ENCODE data around the gene CARHSP1.

The CARHSP1 gene

DNA sequence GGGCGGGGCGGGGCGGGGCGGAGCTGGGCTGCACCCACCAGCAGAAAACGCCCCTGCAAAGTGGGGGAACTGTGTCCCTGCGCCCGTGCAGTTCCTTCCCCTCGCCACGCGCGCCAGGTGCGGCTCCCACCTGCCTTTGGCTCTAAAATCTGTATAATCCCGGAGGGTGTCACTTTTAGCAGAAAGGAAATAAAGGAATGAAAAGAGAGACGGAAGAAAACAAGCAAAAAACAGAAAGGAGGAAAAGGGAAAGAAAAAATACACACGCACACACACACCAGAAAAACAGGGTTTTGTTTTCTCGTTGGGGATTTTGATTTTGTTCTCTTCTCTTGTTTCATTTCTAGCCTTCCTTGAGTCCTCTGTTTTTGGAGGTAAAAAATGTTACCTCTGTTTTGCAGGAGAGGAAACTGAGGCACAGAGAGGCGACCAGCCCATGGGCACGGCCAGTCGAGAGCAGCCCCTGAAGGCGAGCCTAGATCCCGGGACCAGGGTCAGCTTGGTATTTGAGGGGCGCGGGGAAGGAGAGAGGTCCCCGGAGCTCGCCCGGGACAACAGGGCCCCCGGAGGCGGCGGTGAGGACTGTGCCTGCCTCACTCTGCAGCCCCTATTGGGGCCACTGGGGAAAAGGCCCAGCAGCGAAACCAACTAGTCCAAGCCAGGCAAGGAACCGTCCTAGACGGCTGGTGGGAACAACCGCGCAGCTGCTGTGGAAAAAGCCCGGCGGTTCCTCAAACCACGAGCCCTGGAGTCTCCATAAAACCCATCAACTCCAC lies 594 bp upstream of the CARHSP1 start:
- Histone ChIP-seq H3K4me3 (peak overlapping the region; percentile 99), H3K9me3 (ENCODE audit: low read depth, low read length) (no peaks in the 10 kb centered on the region), H3K27ac (peak overlapping the region; percentile 91), H3K36me3 (ENCODE audit: insufficient read depth, low read length) (peaks cover 26% of the 10 kb centered on the region), H3K9ac (ENCODE audit: insufficient read length) (peak overlapping the region; percentile 76)
- TF ChIP-seq POLR2AphosphoS5 (IDR thresholded peaks at IDR 0.05; ENCODE audit: borderline replicate concordance, low read depth, low read length) = peak; percentile 67; the same call in 1 of the 2 replicates
- no peak for TF ChIP-seq EZH2 (IDR thresholded peaks at IDR 0.05)
- no peak for DNase-seq (ENCODE audit: low read depth, low spot score)

DNA sequence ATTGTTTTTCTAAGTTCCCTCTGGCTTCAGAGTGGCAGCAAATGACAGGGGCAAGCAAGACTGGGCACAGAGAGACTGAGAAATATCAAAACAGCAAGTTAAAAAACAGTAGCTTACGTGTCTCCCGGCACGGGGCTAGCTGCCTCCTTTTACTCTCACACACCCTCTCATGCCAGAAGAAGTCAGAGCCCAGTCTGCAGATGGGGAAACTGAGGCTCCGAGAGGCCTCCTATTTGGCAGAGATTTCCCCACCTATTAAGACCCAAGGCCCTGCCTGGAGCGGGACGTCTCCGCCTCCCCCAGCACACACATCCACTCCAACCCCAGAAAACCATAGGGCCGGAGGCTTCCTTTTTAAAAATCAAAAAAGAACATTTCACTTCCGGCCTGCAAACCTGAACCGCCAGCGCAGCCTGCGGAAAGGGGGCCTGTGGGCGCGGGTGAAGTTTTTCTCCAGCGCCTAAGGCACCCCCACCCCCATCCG lies 832 bp downstream of the CARHSP1 start:
- H3K9ac ChIP-seq (ENCODE audit: insufficient read length) = peak overlapping the region; percentile 96
- H3K9me3 ChIP-seq (ENCODE audit: low read depth, low read length) = no peaks in the 10 kb centered on the region
- TF ChIP-seq EZH2 (IDR thresholded peaks at IDR 0.05) (no peak), POLR2AphosphoS5 (IDR thresholded peaks at IDR 0.05; ENCODE audit: borderline replicate concordance, low read depth, low read length) (no peak), FOXP2 (optimal IDR thresholded peaks at IDR 0.05; ENCODE audit: control extremely low read depth, extremely low read length, insufficient read depth) (no peak)
- DNase-seq (ENCODE audit: low read depth, low spot score) = no peak
- H3K36me3 ChIP-seq (ENCODE audit: insufficient read depth, low read length) = peaks cover 39% of the 10 kb centered on the region
- H3K27ac ChIP-seq = peak overlapping the region; percentile 97
- H3K4me3 ChIP-seq = peak overlapping the region; percentile 99

DNA sequence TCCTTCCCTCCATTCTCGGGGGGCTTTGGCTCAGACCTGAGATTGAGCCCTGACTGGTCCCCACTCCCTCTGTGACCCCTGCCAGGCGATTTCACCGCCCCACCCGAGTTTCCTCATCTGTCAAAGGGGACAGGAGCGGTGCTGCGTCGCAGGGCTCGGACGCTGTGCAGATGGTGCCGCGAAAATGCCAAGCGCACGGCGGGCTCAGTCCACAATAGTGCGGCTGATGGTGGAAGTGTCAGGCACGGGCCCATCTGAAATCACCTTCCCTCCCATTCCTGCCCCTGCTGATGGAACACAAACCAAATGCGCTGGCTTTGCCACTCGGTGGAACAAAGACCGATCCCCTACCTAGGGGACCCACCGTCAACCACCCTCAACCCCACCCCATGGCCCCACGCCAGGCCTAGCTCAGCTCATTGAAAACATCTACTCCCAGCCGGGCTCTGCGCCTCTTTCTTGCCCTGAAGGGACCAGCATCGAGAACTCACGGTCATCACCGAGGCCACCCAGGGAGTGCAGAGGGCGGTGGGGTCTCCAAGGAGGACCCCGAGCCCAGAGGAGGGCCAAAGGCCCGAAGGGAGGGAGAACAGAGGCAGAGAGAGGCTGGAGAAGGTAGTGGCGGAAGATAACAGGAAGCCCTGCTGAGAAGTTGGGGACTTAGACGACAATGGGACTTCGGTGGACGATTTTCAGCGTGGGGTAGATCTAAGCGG lies 1.4 kb downstream of the CARHSP1 start:
- Histone ChIP-seq H3K36me3 (ENCODE audit: insufficient read depth, low read length) (peaks cover 44% of the 10 kb centered on the region), H3K4me3 (peak overlapping the region; percentile 99), H3K27ac (peak overlapping the region; percentile 97), H3K9ac (ENCODE audit: insufficient read length) (peak overlapping the region; percentile 96), H3K9me3 (ENCODE audit: low read depth, low read length) (no peaks in the 10 kb centered on the region)
- TF ChIP-seq EZH2 (IDR thresholded peaks at IDR 0.05) = no peak
- no peak for TF ChIP-seq FOXP2 (optimal IDR thresholded peaks at IDR 0.05; ENCODE audit: control extremely low read depth, extremely low read length, insufficient read depth)
- TF ChIP-seq POLR2AphosphoS5 (IDR thresholded peaks at IDR 0.05; ENCODE audit: borderline replicate concordance, low read depth, low read length) = no peak
- DNase-seq (ENCODE audit: low read depth, low spot score) = no peak

DNA sequence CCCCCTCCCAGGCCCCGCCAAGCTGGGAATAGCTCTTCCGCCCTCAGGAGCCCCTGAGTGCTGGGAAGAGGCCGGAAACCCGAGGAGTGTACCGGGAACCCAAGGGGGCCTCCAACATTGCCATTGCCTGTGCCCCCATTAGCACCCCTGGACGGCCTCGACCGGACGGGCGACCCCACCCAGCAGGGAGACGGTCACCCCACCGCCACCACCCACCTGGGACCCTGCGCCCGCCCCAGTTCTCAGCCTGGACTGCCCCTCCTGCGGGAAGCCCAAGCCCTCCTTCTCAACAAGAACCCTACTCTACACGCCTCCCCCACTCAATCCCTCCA lies 2.0 kb downstream of the CARHSP1 start:
- H3K27ac ChIP-seq = peak overlapping the region; percentile 97
- TF ChIP-seq FOXP2 (optimal IDR thresholded peaks at IDR 0.05; ENCODE audit: control extremely low read depth, extremely low read length, insufficient read depth) = no peak
- no peak for TF ChIP-seq EZH2 (IDR thresholded peaks at IDR 0.05)
- TF ChIP-seq POLR2AphosphoS5 (IDR thresholded peaks at IDR 0.05; ENCODE audit: borderline replicate concordance, low read depth, low read length) = no peak
- H3K9me3 ChIP-seq (ENCODE audit: low read depth, low read length) = no peaks in the 10 kb centered on the region
- DNase-seq (ENCODE audit: low read depth, low spot score) = no peak
- H3K9ac ChIP-seq (ENCODE audit: insufficient read length) = peak overlapping the region; percentile 96
- H3K4me3 ChIP-seq = peak overlapping the region; percentile 99
- peaks cover 47% of the 10 kb centered on the region for H3K36me3 ChIP-seq (ENCODE audit: insufficient read depth, low read length)

DNA sequence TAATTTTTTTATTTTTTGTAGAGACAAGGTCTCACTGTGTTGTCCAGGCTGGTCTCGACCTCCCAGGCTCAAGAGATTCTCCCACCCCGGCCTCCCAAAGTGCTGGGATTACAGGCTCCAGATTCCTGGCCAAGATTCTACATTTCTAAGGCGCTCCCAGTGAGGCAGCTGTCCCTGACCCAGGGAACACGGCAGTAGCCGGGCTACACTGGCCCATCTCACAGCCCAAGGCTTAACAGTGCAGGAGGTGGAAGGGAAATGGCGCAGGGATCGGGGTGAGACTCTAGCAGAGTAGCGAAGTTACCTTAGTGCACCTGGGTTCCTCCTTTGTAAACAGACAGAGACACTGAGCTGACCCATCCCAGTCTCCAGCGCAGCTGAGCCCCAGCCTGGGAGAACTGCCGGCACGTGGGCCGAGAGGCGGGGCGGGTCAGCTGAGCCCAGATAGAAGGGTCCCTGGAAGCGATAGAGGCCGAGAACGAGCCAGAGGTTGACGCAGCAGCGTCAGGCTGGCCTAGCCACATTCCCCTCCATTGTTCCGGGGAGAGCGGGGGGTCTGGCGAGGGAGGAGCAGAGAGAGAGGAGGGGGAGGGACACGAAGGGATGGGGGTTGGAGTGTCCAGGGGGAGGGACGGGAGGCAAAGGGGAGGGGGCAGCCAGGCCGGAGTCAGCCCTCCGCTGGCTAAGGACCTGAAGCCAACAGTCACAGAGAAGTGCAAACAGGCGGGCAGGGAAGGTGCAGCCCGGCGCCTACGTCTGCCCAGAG lies 2.5 kb downstream of the CARHSP1 start:
- DNase-seq (ENCODE audit: low read depth, low spot score) = no peak
- peak overlapping the region; percentile 99 for H3K4me3 ChIP-seq
- H3K36me3 ChIP-seq (ENCODE audit: insufficient read depth, low read length) = peaks cover 50% of the 10 kb centered on the region
- no peak for TF ChIP-seq EZH2 (IDR thresholded peaks at IDR 0.05)
- TF ChIP-seq POLR2AphosphoS5 (IDR thresholded peaks at IDR 0.05; ENCODE audit: borderline replicate concordance, low read depth, low read length) = no peak
- no peak for TF ChIP-seq FOXP2 (optimal IDR thresholded peaks at IDR 0.05; ENCODE audit: control extremely low read depth, extremely low read length, insufficient read depth)
- H3K9ac ChIP-seq (ENCODE audit: insufficient read length) = peak overlapping the region; percentile 96
- H3K9me3 ChIP-seq (ENCODE audit: low read depth, low read length) = no peaks in the 10 kb centered on the region
- peak overlapping the region; percentile 97; the same call in 1 of the 2 replicates for H3K27ac ChIP-seq

DNA sequence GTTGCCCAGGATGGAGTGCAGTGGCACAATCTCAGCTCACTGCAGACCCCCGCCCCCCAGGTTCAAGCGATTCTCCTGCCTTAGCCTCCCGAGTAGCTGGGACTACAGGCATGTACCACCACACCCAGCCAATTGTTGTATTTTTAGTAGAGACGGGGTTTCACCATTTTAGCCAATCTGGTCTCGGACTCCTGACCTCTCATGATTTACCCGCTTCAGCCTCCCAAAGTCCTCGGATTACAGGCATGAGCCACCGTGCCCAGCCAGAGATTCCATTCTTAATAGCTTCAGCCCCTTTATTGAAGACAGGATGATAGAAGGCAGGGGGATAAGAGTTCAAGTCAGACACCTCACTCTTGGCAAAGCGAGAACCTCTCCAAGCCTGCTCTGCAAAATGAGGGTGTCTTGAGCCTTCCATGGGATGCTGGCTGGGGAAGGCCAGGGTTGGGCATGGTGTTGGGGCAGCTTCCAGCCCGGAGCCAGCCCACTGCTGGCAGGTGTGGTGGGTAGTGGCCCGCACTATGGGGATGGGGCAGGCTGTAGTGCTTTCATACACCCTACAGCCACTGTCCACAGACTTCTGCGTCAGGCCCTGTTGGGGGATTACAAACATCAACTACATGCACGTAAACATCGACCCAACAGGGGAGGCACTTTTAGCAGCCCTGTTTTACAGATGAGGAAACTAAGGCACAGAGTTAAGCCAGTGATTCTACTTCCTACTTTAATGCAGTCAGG lies 3.5 kb downstream of the CARHSP1 start:
- Histone ChIP-seq H3K27ac (peak overlapping the region; percentile 97; the same call in 1 of the 2 replicates), H3K36me3 (ENCODE audit: insufficient read depth, low read length) (peaks cover 54% of the 10 kb centered on the region), H3K9me3 (ENCODE audit: low read depth, low read length) (no peaks in the 10 kb centered on the region), H3K4me3 (peak overlapping the region; percentile 99), H3K9ac (ENCODE audit: insufficient read length) (no peak overlapping the region)
- DNase-seq (ENCODE audit: low read depth, low spot score) = no peak
- no peak for TF ChIP-seq FOXP2 (optimal IDR thresholded peaks at IDR 0.05; ENCODE audit: control extremely low read depth, extremely low read length, insufficient read depth)
- no peak for TF ChIP-seq POLR2AphosphoS5 (IDR thresholded peaks at IDR 0.05; ENCODE audit: borderline replicate concordance, low read depth, low read length)
- no peak for TF ChIP-seq EZH2 (IDR thresholded peaks at IDR 0.05)

DNA sequence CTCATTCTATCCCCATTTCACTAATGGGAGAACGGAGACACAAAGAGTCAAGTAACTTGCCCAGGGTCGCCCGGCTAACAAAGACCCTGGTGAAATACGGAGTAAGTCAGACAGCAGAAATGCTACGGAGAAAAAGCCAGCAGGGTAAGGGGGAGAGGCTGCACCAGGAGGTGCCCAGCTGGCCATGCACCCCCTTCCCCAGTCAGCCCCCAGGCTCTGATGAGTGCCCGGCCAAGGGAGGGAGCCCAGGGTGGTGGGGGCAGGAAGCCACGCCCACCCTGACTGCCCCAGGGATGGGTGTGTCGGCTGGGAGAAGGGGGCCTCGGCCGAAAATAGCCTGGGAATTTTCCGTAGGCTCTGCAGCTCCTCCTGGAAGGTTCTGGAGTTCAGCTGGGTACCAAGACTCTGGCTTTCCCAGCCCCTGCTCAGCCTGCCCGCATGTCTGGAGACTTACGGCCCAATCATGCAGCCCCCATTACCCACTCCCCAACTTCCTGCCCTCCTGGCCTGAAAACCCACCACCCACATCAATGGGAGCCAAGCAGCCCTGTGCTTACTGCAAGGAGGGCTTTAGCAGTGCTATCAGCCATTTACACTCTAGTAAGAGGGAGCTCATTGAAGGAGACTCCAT lies 4.2 kb downstream of the CARHSP1 start:
- no peak for DNase-seq (ENCODE audit: low read depth, low spot score)
- no peaks in the 10 kb centered on the region for H3K9me3 ChIP-seq (ENCODE audit: low read depth, low read length)
- no peak for TF ChIP-seq EZH2 (IDR thresholded peaks at IDR 0.05)
- TF ChIP-seq FOXP2 (optimal IDR thresholded peaks at IDR 0.05; ENCODE audit: control extremely low read depth, extremely low read length, insufficient read depth) = no peak
- no peak for TF ChIP-seq POLR2AphosphoS5 (IDR thresholded peaks at IDR 0.05; ENCODE audit: borderline replicate concordance, low read depth, low read length)
- H3K9ac ChIP-seq (ENCODE audit: insufficient read length) = no peak overlapping the region
- peak overlapping the region; percentile 48; the same call in 1 of the 2 replicates for H3K27ac ChIP-seq
- peaks cover 59% of the 10 kb centered on the region for H3K36me3 ChIP-seq (ENCODE audit: insufficient read depth, low read length)
- H3K4me3 ChIP-seq = peak overlapping the region; percentile 99

Measured in SK-N-MC (cell line).